T follicular helper cell (primary cell): ENCODE data around the gene VPS13A.

Source experiments
- DNase-seq: peaks from one replicate; pipeline ENCODE4 v3.0.0-alpha.2; 2020; ENCODE audit warnings: low read depth
- total RNA-seq, 2 experiments: gene quantifications; one replicate each; lab custom pipeline; 2026; lab: John Stamatoyannopoulos, UW

The VPS13A gene
- 120 to 164 reads per million in 2 experiments for total RNA-seq

DNA sequence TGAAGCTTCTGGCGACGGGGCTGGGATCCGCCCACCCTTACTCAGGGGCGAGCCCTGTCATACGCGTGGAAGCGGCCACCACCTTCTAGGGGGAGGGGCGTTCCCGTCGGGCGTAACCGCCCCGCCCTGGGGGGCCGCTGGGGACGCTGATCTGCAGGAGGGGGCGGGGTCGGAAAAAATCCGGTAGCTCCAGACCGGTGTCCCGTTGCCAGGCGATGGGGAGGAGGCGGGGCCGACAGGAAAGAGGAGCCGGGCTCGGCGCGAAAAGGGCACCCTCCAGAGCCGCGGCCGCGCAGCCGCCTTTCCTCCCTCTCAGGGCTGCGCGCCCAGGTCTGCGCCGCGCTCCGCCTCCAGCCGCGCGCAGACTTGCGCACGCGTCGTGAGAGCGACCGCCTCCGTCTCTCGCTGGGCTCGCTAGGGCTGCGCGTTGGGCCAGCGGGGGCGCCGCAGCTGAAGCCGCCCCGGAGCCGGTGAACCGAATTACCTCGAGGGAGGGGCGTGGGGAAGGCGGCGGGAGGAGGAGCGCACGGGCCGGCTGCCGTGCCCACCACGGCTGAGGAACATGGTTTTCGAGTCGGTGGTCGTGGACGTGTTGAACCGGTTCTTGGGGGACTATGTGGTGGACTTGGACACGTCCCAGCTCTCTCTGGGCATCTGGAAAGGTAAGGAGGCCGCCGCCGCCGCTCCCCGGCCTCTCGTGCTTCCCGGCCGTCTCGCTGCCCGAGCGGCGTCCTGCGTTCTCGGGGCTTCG, at the start of gene VPS13A:
Gene VPS13A, plus strand, starts transcription at position 392 of the 751 bp plus-strand sequence. Its CDS starts 171 bp downstream, at position 563.
- DNase-seq = peak; percentile 81

DNA sequence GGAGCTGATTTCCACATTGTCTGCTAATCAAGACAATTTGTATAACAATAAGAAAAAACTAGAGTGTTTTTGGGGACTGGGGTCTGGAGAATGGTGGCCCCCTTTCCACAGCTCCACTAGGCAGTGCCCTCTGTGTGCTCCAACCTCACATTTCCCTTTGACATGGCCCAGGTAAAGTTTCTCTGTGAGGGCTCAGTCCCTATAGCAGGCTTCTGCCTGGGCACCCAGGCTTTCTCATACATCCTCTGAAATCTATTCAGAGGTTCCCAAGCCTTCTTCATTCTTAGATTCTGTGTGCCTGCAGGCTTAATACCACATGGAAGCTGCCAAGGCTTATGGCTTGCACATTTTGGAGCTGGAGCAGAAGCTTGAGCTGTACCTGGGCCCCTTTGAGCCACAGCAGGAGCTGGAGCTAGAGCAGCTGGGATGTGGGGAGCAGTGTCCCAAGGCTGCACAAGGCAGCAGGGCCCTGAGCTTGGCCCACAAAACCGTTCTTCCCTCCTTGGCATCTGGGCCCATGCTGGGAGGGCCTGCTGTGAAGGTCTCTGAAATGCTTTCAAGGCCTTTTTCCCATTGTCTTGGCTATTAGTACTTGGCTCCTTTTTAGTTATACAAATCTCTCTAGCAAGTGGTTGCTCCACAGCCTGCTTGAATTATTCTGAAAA, 49.1 kb upstream of the VPS13A start:
- no peak for DNase-seq

DNA sequence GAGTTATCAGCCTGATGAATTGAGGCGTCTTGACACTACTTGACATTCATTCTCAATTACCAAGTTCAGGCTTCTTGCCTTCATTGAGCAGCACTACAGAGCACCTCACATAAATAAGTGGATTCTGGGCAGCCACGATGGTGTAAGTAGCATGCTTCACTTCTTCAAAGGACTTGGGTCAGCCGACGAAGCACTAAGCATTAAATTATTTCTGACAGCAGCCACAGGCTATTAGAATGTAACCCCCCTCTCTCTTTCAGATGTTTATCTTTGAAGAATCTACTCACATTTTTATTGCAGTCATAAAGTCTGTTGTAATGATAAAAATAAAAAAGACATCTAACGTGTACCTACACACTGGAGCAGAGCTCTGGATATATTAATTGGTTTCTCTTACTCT, 45.9 kb upstream of the VPS13A start:
- DNase-seq = no peak

DNA sequence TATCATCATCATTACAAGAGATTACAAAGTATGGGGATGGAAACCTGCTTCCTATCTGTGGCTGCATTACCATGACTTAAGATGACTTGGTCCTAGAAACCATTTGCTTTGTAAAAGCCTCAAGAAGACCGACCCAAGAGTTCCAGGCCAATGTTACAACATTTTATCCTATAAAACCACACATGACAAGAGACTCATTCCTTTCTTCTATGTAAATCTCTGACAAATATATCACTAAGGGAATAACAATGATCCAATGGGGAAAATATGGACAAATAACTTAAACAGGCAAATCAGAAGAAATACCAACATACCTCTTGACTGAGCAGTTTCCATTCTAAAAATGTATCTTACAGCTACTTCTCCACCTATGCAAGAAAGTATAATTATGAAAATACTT, 44.3 kb upstream of the VPS13A start:
- DNase-seq = no peak

DNA sequence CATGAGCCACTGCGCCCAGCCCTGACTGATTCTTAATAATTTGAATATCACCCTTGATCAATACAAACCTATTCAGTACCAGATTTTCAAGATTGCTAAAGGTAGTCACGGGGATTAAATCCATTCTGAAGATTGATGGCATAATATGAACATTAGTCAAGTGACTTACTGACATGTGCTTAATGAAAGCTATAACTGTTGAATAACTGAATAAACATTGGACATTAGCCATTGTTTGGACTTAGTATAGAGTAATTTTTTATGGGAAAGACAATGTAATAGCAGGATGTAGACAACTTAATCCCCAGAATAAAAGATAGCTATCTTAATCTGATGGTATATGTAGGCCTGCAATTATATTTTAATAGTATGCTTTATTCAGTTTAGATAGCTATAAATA, 35.0 kb upstream of the VPS13A start:
- DNase-seq = no peak

DNA sequence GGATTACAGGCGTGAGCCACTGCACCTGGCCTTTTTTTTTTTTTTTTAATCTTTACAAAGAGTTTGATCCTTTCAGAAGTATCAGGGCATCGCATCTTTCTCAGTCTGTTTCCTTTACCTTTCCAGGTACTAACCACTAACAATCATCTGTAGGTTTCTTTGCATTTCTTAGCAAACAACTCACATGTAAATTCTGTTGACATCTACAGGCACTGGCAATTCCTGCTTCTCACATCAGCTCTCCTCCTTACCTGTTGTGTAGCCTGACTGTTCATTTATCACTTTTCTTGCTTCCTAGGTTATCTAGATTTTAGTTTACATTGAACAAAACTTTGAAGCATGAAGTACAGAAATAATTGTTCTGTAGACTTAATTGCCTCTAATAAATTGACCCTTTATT, 27.5 kb upstream of the VPS13A start:
- DNase-seq = no peak

DNA sequence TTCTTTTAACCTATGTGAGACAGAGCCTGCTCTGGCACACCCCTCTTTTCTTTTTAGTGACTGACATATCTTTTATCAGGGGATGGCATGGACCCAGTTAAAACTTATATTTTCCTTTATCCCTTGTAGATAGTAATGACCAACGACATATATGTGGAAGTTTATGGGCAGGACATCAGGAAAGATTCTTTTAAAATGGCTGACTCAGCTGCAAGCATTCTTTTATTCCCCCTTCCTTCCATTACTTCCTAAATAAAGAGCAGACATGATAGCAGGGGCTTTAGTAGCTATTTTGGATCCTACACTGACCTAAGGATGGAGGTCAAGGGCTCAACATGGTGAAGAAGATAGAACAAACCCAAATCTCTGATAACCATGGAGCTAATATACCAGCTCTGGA, 25.0 kb upstream of the VPS13A start:
- DNase-seq = no peak

DNA sequence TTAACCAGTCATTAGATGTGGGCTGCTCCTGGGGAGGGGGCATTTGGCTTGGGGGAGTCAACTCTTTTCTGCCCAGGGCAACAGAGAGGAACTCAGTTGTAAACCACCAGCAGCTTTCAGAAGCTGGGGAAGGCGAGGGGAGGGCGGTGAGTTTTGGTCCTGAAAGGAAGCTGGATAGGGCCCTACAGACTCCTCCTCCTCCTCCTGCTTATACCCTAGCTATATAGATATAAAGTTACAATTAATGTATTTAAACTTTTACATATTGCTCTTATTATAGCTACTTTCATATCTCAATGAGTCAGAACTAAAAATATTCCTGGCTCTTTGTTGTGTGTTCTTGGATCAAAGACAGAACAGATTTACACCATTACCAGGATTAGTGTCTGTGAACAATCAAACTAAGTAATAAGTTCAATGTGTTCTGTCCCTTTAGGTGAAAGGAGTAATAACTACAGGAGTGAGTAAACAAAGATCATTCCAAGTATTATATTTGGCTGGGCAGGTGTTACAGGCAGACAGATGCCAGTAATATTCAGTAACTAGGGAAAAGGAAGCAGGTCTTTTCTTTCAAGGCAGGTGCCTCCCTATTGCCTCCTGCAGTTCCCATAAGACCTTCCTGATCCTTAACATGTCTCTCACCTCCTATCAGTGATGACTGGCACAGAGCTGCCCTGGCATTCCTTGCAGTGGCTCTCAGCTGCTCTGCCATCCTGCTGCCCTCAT, 20.5 kb upstream of the VPS13A start:
- DNase-seq = no peak

DNA sequence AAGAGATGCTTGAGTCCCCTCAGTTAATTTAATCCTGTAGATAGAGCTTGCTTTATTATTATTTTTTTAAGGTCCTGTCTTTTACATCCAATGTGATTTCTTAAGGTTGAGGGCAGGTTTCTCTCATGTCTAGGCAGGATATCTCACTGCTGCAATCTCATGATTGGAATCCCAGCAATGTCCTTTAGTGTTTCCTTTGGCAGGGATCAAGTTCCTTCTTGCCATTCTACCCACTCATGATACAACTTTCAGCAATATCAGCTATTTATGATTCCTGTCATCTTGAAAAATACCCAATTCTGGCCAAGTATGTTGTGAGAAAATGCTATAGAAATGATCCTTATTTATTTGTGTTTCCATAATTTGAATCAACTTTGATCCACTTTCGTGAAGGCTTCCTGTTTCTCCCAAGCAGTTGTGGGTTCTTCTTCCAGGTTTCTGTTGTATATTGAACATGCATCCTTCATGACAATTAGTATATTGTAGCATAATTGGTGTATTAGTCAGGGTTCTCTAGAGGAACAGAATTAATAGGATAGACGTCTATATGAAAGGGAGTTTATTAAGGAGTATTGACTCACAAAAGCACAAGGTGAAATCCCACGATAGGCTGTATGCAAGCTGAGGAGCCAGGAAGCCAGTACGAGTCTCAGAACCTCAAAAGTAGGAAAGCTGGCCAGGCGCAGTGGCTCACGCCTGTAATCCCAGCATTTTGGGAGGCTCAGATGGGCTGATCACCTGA, 18.4 kb upstream of the VPS13A start:
- DNase-seq = no peak

DNA sequence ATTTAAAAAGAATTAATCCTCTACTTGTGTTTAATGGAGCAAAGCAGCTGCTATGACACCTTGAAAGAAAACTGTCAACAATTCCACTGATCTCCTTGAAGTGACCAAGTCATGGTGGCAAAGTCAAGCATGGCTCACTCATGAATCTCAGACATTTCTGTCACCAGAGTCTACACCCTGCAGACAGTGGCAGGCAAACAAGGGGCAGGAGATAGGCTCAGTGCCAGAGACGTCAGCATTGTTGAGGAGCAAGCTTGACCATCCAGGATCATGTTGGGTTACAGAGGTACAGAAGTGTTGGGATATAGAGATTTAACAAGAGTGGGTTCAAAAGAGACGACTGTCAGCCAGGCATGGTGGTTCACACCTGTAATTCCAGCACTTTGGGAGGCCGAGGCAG, 16.1 kb upstream of the VPS13A start:
- DNase-seq = no peak

DNA sequence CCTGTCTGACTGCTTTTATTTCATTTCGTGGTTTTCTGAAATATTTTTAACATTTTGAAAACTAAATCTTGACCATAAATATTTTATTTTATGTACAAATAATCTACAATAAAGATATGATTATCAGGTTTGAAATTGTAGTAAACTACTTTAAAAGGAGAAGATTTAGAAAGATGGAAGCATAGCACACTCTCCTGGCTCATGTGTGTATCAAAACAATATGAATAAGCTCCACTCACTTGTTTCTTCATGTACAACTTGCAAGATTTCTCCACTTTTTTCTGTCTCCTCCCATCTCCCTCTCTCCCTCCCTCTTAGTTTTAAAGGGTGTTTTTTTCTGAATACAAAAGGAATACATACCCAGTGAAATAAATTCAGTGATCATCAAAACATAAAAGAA, 15.4 kb upstream of the VPS13A start:
- no peak for DNase-seq

DNA sequence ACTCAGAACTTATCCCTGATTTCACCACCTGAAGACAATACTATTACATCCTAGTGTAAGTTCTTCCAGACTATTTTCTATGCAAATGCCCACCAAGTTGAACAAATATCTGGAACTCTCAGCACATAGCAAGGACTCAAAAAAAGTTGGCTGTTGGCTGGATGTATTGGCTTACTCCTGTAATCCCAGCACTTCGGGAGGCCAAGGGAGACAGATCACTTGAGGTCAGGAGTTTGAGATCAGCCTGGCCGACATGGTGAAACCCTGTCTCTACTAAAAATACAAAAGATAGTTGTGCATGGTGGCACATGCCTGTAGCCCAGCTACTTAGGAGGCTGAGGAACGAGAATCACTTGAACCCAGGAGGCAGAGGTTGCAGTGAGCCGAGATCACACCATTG, 15.0 kb upstream of the VPS13A start:
- DNase-seq = no peak

DNA sequence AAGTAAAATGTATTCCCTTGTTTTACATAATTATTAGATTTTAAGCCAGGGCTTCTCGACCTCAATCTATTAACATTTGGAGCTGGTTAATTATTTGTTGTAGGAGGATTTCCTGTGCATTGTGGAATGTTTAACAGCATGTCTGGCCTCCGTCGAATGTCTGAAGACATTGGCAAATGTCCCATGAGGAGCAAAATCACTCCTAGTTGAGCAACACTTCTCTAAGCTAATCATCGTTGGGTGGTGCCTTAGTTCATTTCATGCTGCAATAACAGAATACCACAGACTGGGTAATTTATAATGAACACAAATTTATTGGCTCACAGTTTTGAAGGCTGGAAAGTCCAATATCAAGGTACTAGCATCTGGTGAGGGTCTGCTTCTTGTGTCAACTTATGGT, 13.4 kb upstream of the VPS13A start:
- no peak for DNase-seq

DNA sequence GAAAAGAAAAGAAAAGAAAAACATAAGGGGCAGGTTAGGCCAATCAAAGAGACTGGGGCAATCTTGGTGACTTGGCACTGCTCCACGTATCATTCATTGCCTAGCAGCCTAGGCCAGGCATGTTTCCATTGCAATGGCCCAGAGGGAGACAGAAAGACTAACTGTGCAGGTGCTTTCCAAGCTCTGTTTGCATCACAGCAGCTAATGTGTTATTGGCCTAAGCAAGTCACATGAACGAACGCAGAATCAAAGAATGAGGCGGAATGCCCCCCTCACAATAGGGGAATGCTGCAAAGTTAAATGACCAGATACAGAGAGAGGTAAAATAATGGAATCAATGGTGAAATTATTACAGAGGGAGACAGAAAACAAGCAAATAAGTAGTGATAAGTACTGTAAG, 11.1 kb upstream of the VPS13A start:
- no peak for DNase-seq

DNA sequence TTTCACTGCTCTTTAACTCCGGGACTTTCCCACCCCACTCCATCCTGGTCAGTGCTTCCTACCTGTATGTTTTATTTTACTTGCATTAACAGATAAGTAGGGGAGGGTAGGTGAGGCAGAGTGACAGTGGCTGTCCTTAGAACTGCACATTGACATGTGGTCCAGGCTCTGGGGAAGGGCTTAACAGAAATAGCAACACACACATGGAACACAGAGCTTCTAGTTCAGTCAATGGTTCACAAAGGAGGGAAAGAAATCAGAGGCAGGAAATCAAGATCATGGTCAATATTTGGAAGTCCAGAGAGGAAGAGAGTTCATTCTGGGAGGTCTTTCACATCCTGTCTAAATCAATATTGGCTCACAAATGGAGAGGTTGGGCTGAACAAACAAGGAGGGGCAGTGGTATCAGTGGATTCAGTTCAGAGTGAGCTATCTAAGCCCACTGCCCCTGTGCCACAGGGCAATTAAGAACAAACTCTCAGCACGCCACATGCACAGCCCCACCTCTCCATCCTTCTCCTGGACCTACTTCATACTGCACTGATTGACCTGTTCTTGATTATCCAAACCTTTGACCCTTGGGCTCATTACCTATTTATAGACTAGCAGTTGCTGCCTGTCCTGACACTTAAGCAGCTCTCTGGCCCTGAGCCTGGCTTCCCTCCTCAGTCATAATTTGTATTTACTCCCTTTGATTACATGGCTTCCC, 6.2 kb upstream of the VPS13A start:
- DNase-seq = no peak

DNA sequence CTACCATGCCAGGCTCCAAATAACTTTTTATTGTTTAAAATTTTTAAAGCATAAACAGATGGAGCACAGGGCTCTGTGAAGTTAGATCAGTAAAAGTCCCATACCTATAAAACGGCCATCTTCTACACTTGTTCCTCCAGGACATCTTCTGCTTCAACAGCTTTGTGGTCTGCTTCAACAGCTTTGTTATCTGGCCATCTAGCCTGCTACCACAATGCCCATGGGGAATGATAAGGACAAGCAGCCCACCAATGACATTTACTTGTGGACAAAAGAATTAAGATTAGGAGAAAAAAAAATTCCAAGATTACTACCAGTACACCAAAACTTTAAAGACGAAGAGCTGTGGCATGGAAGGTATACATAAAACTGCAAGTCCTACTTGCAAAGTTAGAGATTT, 2.2 kb upstream of the VPS13A start:
- no peak for DNase-seq

DNA sequence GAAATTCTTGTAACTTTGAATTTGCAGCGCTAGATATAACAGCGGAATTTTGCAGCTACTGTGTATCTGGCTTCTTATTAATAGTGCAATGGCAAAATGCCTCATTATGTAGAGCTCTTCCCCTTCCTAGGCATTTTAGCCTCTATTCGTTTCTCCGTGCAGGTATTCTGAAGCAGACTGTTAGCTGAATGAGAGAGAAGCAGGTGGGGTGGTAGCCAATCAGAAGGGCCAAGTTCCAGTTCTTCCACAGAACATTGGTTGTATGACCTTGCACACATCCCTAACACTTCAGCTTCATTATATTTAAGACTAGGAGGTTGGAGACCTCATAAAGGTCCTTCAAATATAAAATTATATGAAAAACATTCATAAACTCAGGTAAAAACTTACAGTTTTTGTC, 1.2 kb upstream of the VPS13A start:
- no peak for DNase-seq

DNA sequence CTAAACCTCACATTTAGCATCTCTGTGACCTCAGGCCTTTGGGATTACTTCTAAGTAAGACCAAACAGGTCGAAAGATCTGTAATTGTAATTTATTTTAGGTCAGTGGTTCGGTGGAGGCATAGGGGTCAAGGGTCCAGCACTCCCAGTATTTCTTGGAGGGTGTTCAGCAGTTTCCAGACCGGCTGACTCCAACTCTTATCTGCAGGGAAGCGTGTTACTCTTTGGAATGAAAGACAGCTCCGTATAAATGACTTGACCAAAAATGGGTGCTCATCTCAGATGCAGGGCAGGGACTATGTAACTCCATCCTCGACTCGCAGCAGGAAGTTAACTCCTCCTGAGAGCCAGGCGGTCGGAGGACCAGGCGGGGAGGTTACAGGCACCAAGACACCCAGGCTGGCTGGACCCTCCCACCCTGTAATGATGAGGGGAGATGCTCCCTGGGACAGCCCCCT, 620 bp upstream of the VPS13A start:
- no peak for DNase-seq

DNA sequence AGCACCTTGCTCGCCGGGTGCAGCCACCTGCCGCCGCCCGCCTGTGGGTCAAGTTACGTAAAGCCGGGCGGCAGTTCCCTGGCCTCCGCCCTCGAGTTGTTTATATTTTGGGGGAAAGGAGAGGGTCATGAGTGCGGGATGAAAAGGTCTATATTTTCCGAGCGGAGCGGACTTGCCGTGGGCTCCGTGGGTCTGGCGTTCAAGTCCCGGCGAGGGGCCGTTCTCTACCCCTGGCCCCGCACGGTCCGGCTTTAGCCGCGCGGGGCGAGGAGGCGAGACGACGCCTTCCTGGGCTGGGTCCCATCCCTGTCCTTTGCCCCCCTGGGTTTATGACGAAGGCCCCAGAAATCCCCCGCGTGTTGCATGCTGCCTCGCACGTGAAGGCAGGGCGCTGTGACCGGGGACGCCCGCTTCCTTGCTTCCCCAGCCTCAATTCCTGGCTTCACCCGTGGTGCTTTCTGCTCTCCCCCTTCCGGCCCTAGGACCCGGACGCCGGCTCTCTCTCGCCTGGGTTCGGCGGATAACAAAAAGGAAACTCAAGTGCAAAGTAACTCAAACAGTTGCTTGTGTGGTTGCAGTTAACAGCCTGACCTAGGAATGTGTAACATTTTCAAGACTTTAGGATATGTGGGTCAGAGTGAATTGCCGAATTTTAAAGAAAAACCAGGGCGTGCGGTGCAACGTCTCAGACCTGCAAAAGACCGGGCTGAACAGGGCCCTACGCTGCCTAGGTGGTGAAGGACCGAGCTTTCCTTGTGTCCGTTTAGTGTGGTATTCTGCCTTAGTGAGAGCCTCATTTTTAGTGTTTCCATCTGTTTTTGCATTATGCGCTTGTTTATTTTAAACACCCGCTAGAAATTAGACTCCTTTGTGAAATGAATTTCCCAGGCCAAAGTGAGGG, 810 bp downstream of the VPS13A start:
- peak; percentile 37 for DNase-seq

DNA sequence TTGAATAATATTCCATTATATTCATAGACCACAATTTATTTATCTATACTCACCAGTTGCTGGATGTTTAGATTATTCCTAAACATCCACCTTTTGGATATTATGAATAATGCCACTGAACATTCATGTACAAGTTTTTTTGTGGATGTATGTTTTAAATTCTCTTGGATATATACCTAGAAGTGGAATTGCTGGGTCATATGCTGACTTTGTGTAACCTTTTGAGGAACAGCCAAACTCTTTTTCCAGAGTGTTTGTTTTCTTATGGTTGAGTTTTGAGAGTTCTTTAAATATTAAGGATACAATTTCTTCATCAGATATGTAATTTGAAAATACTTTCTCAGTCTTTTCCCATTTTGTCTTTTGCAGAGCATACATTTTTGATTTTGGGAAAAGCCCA, 2.7 kb downstream of the VPS13A start:
- no peak for DNase-seq

DNA sequence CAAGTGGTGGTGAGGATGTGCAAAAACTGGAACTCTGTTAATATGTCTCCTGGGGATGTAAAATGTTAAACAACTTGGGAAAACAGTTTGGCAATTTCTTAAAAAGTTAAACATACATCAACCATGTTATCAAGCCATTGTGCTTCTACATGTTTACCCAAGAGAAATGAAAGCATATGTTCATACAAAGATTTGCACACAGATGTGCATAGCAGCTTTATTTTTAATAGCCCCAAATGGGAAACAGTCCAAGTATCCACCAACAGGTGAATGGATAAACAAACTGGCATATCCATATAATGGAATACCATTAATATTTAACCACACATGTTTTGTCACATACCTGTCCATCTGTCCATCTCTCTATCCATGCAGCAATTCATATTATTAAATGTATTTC, 6.2 kb downstream of the VPS13A start:
- DNase-seq = no peak
